ENCODE measurements around the gene XXYLT1. TPM values are rescaled to one million over a fixed set of nuclear protein-coding genes. Genes with fewer than 3 reads are reported as not detected.
A peak's percentile ranks its signal among the peaks of the same experiment; 100 is the strongest.

The XXYLT1 gene
- total RNA-seq, 1 donor, result 21.0 TPM

DNA sequence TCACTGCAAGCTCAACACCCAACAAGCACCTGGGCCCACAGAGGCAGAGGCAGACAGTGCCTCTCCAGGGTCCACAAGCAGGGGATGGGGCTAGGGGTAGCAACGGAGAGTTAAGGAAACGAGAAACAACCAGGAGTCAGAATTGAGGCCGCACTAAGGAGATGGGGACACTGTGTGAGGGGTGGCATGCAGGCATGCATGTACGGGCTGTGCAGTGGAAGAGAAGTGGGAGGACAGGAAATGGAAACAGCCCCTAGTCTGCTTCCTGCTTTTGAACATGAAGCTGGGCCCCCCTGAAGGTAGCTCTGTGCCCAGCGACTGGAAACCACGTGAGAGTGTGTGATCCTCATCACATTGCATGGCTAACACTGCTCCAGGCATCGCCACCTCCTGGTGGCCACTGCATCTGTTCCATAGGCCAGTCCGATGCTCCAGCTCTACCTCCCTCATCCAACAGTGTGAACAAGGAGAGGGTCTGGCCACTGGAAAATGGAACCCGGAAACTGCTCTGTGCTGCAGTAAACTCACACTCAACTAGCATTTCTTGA, 44.0 kb downstream of the XXYLT1 start:
- TF ChIP-seq, protein P1, sequence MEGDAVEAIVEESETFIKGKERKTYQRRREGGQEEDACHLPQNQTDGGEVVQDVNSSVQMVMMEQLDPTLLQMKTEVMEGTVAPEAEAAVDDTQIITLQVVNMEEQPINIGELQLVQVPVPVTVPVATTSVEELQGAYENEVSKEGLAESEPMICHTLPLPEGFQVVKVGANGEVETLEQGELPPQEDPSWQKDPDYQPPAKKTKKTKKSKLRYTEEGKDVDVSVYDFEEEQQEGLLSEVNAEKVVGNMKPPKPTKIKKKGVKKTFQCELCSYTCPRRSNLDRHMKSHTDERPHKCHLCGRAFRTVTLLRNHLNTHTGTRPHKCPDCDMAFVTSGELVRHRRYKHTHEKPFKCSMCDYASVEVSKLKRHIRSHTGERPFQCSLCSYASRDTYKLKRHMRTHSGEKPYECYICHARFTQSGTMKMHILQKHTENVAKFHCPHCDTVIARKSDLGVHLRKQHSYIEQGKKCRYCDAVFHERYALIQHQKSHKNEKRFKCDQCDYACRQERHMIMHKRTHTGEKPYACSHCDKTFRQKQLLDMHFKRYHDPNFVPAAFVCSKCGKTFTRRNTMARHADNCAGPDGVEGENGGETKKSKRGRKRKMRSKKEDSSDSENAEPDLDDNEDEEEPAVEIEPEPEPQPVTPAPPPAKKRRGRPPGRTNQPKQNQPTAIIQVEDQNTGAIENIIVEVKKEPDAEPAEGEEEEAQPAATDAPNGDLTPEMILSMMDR (IDR thresholded peaks at IDR 0.05; ENCODE audit: insufficient read depth, low read length), result peak; percentile 46
- no peak overlapping the region for H3K4me3 ChIP-seq (ENCODE audit: low read depth, low read length)
- DNase-seq (ENCODE audit: low read depth), result no peak

DNA sequence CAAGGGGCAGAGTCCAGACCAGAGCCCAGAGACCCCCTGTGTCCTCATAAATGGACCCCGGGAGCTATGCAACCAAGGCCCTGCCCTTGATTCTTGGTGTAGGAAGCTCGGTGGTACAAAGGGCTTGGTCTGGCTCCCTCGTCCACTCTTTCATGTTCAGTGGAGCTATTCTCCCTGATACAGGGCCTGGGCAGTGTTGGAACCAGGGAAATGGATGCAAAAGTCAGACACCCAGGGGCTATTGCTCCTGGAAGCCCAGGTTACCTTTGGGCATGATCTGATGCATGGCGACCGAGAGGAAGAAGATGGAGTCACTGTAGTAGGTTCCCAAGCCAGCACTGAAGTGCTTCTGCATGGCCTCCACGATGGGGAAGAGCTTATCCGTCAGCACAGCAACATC, 44.5 kb downstream of the XXYLT1 start:
- DNase-seq (ENCODE audit: low read depth), result no peak
- TF ChIP-seq, protein P1 (IDR thresholded peaks at IDR 0.05; ENCODE audit: insufficient read depth, low read length), result no peak
- H3K4me3 ChIP-seq (ENCODE audit: low read depth, low read length), result no peak overlapping the region

DNA sequence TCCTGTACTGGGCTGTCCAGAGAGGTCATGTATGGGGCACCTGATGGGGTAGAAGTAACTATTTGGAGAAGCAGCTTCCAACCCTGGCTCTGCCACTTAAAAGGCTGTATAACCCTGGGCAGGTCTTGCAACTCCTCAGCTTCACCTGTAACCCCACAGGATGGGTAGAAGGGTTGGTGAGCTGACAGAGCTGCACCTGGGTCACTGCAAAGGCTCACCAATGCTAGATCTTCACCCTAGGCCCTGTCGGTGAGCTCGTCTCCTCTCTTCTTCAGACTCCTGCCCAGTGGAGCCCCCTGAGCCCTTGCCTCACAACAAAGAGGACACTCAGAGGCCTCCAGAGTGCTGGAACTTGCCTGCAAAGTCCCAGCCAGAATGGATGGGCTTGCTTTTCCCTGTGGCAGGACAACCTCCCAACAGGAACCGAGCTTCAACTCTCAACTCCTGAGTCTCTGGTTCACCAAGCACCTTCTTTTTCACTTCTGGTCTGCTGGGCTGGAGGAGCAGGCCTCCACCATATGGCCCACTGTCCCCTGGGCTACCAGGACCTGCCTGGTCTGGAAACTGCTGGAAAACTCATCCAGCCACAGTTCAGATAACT, 45.9 kb downstream of the XXYLT1 start:
- no peak overlapping the region for H3K4me3 ChIP-seq (ENCODE audit: low read depth, low read length)
- TF ChIP-seq, protein P1 (IDR thresholded peaks at IDR 0.05; ENCODE audit: insufficient read depth, low read length), result no peak
- DNase-seq (ENCODE audit: low read depth), result no peak

DNA sequence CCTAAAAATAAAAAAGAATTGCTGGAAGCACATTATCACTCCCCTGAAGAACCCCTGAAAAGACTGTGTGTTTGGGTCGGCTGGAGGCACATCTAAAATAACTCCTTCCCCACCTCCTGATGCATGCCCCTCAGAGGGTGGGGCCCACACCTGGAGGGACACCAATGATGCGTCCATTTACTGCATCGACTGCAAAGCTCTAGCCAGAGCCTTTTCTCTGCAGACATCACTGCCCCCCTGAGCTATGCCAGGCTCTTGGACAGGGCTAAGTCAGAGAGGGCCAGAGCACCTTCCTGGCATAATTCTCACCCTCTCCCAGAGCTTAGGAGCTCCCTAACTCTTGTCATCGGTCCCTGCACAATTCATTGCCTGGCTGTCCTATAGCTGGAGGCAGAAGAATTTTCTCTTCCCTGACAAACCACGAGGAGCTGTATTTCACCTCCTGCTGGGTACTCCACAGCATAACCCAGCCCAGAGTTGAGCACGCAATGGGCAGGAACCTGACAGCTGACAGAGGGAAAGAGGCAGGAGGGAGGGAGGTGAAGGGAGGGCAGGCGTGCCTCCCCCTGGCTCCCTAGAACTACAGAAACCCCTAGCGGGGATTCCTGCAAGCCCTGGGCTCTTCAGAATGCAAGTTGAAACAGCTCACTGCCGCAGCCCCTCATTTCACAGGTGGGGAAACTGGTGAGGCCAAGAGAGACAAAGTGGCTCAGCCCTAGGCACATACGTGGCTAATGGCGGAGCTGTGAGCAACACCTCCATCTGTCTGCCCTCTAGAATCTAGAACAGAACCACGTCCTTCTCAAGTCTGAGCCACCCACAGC, 46.6 kb downstream of the XXYLT1 start:
- DNase-seq (ENCODE audit: low read depth), result no peak
- TF ChIP-seq, protein P1 (IDR thresholded peaks at IDR 0.05; ENCODE audit: insufficient read depth, low read length), result peak; percentile 0
- H3K4me3 ChIP-seq (ENCODE audit: low read depth, low read length), result no peak overlapping the region

DNA sequence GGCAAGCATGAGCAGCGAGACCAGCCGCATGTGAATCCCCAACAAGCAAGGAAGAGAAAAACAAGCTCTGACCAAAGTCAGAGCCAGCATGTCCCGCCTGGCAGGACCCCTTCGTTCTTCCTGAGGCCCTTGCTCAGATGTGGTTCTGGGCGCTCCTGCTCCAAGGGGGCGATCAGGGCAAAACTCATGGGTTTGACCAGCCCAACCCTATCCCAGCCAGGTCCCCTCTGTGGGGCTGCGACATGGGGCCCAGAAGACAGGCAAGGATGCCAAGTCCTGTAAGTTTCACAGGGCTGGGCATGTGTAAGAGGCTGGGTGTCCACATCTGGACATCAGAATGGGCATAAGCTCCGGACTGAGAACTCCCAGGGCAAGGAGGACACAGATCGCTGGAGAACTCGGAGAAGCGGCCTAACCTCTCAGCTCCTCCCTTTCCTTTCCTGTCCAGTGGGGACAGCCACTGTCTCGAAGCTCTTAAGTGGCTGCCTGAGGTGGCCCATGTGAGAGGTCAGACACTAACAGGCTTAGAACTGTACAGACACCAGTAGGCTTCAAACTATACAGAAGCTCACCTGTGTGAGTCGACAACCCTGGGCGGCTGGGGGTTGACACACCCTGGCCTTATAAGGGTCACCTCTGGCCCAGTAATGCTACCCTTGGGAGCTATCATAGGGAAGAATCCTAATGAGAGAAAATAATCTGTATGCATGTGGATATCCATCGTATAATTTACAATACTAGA, 48.9 kb downstream of the XXYLT1 start:
- TF ChIP-seq, protein P1 (IDR thresholded peaks at IDR 0.05; ENCODE audit: insufficient read depth, low read length), result no peak
- DNase-seq (ENCODE audit: low read depth), result no peak
- no peak overlapping the region for H3K4me3 ChIP-seq (ENCODE audit: low read depth, low read length)

DNA sequence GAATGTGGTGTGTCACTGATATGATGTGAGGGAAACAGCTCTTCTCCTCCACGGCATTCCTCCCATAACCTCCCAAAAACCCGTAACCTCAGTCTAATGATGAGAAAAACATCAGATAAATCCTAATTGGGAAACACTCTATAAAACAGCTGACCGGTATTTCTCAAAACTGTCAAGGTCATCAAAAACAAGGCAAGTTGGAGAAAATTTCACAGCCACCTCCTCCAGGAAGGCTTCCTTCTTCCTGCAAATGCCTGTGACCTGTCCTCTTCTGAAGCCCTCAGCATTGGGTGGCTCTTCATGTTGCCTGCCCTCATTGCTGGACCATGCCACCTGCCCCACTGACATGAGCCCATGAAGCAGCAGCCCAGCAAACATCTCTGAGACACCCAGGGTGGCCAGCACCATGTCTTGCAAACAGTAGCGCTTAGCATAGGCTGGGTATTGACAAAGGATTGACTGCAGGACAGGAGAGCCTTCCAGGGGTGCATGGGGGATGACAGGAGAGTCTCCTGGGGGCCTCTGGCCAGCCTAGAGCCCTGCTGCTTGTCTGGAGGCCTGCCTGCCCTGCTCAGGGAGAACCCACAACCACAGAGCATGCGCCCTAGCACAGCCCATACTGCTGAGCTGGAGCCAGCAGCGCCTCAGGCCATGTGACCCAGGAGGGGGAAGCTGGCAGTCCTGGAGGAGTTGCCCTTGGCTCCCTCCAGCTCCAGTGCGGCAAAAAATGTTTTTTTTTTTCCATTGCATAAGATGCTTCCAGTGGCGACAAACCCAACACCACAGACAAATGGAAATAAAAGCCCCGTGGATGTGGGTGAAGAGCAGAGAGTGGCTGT, 49.7 kb downstream of the XXYLT1 start:
- TF ChIP-seq, protein P1 (IDR thresholded peaks at IDR 0.05; ENCODE audit: insufficient read depth, low read length), result no peak
- no peak overlapping the region for H3K4me3 ChIP-seq (ENCODE audit: low read depth, low read length)
- peak; percentile 36 for DNase-seq (ENCODE audit: low read depth)
